ENCODE results near the gene MINAR2.

Gene MINAR2

DNA sequence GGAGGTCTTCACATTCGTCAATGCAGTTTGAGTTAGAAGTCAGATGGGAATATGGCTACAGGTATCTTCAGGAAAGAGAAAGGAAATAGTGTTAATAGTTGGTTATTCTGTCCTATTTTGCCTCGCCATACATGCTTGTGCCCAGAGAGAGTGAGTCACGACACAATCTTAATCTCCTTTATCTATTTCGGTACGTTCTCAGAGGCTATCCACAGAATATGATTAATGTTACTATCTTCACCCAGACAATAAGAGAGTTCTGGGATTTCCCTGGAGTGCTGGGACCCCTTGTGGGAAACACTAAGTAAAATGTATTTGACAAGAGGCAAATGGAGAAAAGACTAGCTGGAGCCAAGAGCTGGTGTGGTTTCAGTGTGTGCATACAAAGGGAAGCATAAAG, 25.5 kb downstream of the MINAR2 start:
- FAIRE-seq: no peak

DNA sequence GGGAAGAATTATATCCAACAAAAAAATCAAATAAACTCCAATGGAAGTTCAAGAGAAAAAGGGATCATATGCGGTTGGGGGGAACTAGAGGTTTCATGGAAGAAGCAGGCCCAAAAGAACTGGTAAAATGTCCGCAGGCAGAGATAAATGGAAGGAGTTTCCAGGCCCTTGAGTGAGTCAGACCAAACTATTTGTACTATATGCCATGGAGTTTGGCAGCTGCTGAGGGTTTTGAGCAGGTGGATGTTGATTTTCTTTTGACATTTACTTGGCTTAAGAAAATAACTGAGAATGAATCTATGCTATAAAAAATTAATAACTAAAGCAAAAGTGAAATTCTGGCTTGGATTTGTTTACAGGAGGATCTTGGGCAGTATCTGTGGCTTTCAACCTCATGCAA, 33.7 kb downstream of the MINAR2 start:
- no peak for FAIRE-seq

DNA sequence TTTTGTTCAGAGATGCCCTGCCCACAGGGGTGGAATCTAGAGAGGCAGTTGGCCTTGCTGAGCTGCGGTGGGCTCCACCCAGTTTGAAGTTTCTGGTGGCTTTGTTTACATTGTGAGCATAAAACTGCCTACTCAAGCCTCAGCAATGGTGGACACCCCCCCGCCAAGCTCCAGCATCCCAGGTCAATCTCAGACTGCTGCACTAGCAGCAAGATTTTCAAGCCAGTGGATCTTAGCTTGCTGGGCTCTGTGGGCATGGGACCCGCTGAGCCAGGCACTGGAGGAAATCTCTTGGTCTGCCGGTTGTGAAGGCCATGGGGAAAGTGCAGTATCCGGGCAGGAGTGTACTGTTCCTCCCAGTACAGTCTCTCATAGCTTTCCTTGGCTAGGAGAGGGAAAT, 55.5 kb downstream of the MINAR2 start:
- FAIRE-seq: no peak

GRCh38 chr5:129804705-129805104, 56.8 kb downstream of the MINAR2 start:
- no peak for FAIRE-seq

GRCh38 chr5:129807162-129807814, 59.4 kb downstream of the MINAR2 start:
- no peak for FAIRE-seq

All from A204.1 (cell line).